H1 (cell line): ENCODE results near the gene COL19A1. TPM values are rescaled to one million over a fixed set of nuclear protein-coding genes. Genes with fewer than 3 reads are reported as not detected.

ENCODE experiments used
- CTCF ChIA-PET: fragments of 300-600 bp; sonication (Branson Sonifier 250); formaldehyde crosslinking; loops from one replicate; lab custom pipeline; 2021; ENCODE audit not compliant: partially characterized antibody; lab: Charles Lee
- POLR2A ChIA-PET: fragments of 300-600 bp; sonication (Branson Sonifier 250); formaldehyde crosslinking; loops from one replicate; lab custom pipeline; 2021; ENCODE audit warnings: inconsistent platforms; ENCODE audit not compliant: partially characterized antibody; lab: Charles Lee
- DNase-seq, 2 experiments: peaks; one replicate each; pipeline versions ENCODE4 v3.0.0 to v3.0.0-alpha.2; 2010 to 2022; ENCODE audit warnings: low spot score in 2 of 2, low read depth in 1 of 2, mixed read lengths in 1 of 2
- FAIRE-seq: peaks from 2 replicates; lab custom pipeline; 2011; peaks lifted over from hg19 to GRCh38; lab: Jason Lieb, UNC
- H2AFZ ChIP-seq: 2 replicates; pipeline ENCODE4 v1.8.1; 2012; ENCODE audit warnings: low read length, inconsistent platforms
- H2AK5ac ChIP-seq: 2 replicates; pipeline ENCODE4 v1.6.1; 2013; ENCODE audit warnings: low read depth, low read length
- H2BK120ac ChIP-seq: replicated peaks from 2 replicates; pipeline ENCODE3; 2013; ENCODE audit warnings: low read depth, low read length, inconsistent platforms
- H2BK12ac ChIP-seq: 2 replicates; pipeline ENCODE4 v1.6.1; 2013; ENCODE audit warnings: low read depth, low read length
- H2BK15ac ChIP-seq: 2 replicates; pipeline ENCODE4 v1.6.1; 2013; ENCODE audit warnings: low read length
- H2BK20ac ChIP-seq: 2 replicates; pipeline ENCODE4 v1.6.1; 2013; ENCODE audit warnings: low read length
- H2BK5ac ChIP-seq: 2 replicates; pipeline ENCODE4 v1.6.1; 2013; ENCODE audit warnings: low read depth, low read length
- H3K14ac ChIP-seq: 2 replicates; pipeline ENCODE4 v1.6.1; 2013; ENCODE audit warnings: inconsistent platforms; ENCODE audit not compliant: insufficient read length
- H3K18ac ChIP-seq: 2 replicates; pipeline ENCODE4 v1.6.1; 2013; ENCODE audit warnings: low read length; ENCODE audit errors: extremely low read depth
- H3K23ac ChIP-seq: 2 replicates; pipeline ENCODE4 v1.6.1; 2013; ENCODE audit warnings: inconsistent platforms; ENCODE audit not compliant: insufficient read length
- H3K23me2 ChIP-seq: 2 replicates; pipeline ENCODE4 v1.6.1; 2013; ENCODE audit warnings: low read depth, low read length
- H3K27ac ChIP-seq: 2 replicates; pipeline ENCODE4 v1.6.1; 2011; ENCODE audit warnings: low read depth, low read length, inconsistent platforms
- H3K27me3 ChIP-seq, 4 experiments: replicated peaks in 1 of 4; 1 replicate in 1 of 4; 2 replicates in 3 of 4; pipeline versions ENCODE4 v1.6.1 to v1.8.1; 2011 to 2013; ENCODE audit warnings: low read length in 3 of 4, mild to moderate bottlenecking in 3 of 4, inconsistent platforms in 2 of 4, mixed read lengths in 2 of 4, moderate library complexity in 1 of 4; ENCODE audit not compliant: control insufficient read depth in 3 of 4, insufficient read depth in 3 of 4; ENCODE audit errors: extremely low read depth in 1 of 4
- H3K36me3 ChIP-seq, 4 experiments: 2 replicates each; pipeline versions ENCODE4 v1.6.1 to v1.8.1; 2011 to 2013; ENCODE audit warnings: mild to moderate bottlenecking in 4 of 4, low read length in 3 of 4, moderate library complexity in 2 of 4, control low read depth in 1 of 4, inconsistent platforms in 1 of 4; ENCODE audit not compliant: insufficient read depth in 4 of 4, control insufficient read depth in 2 of 4
- H3K4ac ChIP-seq: replicated peaks from 2 replicates; pipeline ENCODE3; 2013; ENCODE audit warnings: low read length, low read depth, mixed read lengths, inconsistent platforms; ENCODE audit not compliant: insufficient read length
- H3K4me1 ChIP-seq, 4 experiments: replicated peaks in 1 of 4; 1 replicate in 1 of 4; 2 replicates in 3 of 4; pipeline versions ENCODE4 v1.6.1 to v1.8.1; 2011 to 2013; ENCODE audit warnings: low read length in 3 of 4, inconsistent platforms in 2 of 4, mixed read lengths in 1 of 4; ENCODE audit not compliant: insufficient read depth in 4 of 4, control insufficient read depth in 3 of 4
- H3K4me2 ChIP-seq, 2 experiments: 2 replicates each; pipeline versions ENCODE4 v1.6.1 to v1.8.1; 2011 to 2013; ENCODE audit warnings: low read depth in 2 of 2, low read length in 2 of 2, control low read depth in 1 of 2, inconsistent platforms in 1 of 2, mild to moderate bottlenecking in 1 of 2; ENCODE audit not compliant: insufficient read depth in 1 of 2
- H3K4me3 ChIP-seq, 4 experiments: fragments of 200-600, 300-600 bp in 1 of 4; sonication (generic), shearing (Covaris generic), sonication (Bioruptor Twin) in 1 of 4; 2 replicates each; pipeline versions ENCODE4 v1.5.1 to v1.8.1; 2011 to 2016; ENCODE audit warnings: low read length in 4 of 4, low read depth in 3 of 4, control low read depth in 2 of 4, inconsistent platforms in 2 of 4, mild to moderate bottlenecking in 2 of 4, mixed read lengths in 1 of 4, moderate library complexity in 1 of 4; ENCODE audit not compliant: insufficient read depth in 2 of 4; ENCODE audit errors: extremely low read depth in 1 of 4
- H3K56ac ChIP-seq: replicated peaks from 2 replicates; pipeline ENCODE3; 2013; ENCODE audit warnings: low read depth, mild to moderate bottlenecking, mixed read lengths, low read length, inconsistent platforms; ENCODE audit not compliant: insufficient read length
- H3K79me1 ChIP-seq: 2 replicates; pipeline ENCODE4 v1.6.1; 2013; ENCODE audit warnings: low read depth, low read length, control low read depth
- H3K79me2 ChIP-seq, 2 experiments: 2 replicates each; pipeline versions ENCODE4 v1.6.1 to v1.8.1; 2012 to 2013; ENCODE audit warnings: low read length in 2 of 2, mild to moderate bottlenecking in 2 of 2, inconsistent platforms in 1 of 2; ENCODE audit not compliant: insufficient read depth in 2 of 2, control insufficient read depth in 1 of 2
- H3K9ac ChIP-seq, 4 experiments: replicated peaks in 1 of 4; 1 replicate in 1 of 4; 2 replicates in 3 of 4; pipeline versions ENCODE4 v1.6.1 to v1.8.1; 2011 to 2013; ENCODE audit warnings: low read depth in 3 of 4, low read length in 3 of 4, control low read depth in 2 of 4, mild to moderate bottlenecking in 2 of 4, moderate library complexity in 2 of 4, inconsistent platforms in 1 of 4; ENCODE audit errors: extremely low read depth in 1 of 4
- H3K9me3 ChIP-seq, 2 experiments: 2 replicates each; pipeline versions ENCODE4 v1.6.1 to v1.8.1; 2012 to 2013; ENCODE audit warnings: mild to moderate bottlenecking in 2 of 2, moderate library complexity in 2 of 2, control low read depth in 1 of 2, inconsistent platforms in 1 of 2, low read depth in 1 of 2, low read length in 1 of 2, mixed read lengths in 1 of 2; ENCODE audit not compliant: insufficient read depth in 2 of 2
- H4K20me1 ChIP-seq, 2 experiments: replicated peaks in 1 of 2; 2 replicates each; pipeline versions ENCODE3 to v1.8.1; 2011 to 2013; ENCODE audit warnings: inconsistent platforms in 2 of 2, low read length in 2 of 2, mild to moderate bottlenecking in 1 of 2; ENCODE audit not compliant: insufficient read depth in 2 of 2, control insufficient read depth in 1 of 2
- H4K5ac ChIP-seq: 2 replicates; pipeline ENCODE4 v1.6.1; 2013; ENCODE audit warnings: low read length, low read depth, mixed read lengths, inconsistent platforms; ENCODE audit not compliant: insufficient read length
- H4K8ac ChIP-seq: 2 replicates; pipeline ENCODE4 v1.8.0; 2013; ENCODE audit warnings: mild to moderate bottlenecking, moderate library complexity, low read length, inconsistent platforms; ENCODE audit not compliant: insufficient read depth; ENCODE audit errors: extremely low read depth
- H4K91ac ChIP-seq: replicated peaks from 2 replicates; pipeline ENCODE3; 2013; ENCODE audit warnings: low read length, mixed read lengths, inconsistent platforms; ENCODE audit not compliant: insufficient read length
- CBX5 ChIP-seq: fragments of 300-800, 300-1000 bp; sonication (generic); IDR thresholded peaks from 2 replicates; pipeline ENCODE4 v1.7.1; 2016; ENCODE audit warnings: antibody characterized with exemption, low read length, low read depth
- CHD1 ChIP-seq: IDR thresholded peaks from 2 replicates; pipeline ENCODE4 v1.6.1; 2012; ENCODE audit warnings: low read depth, low read length, improper control_type of control experiment
- GABPA ChIP-seq: IDR thresholded peaks from 2 replicates; pipeline ENCODE4 v1.6.1; 2011; ENCODE audit warnings: mild to moderate bottlenecking, low read length, moderate library complexity, borderline replicate concordance; ENCODE audit not compliant: insufficient read depth
- JUND ChIP-seq: IDR thresholded peaks from 2 replicates; pipeline ENCODE4 v1.6.1; 2011; ENCODE audit warnings: mild to moderate bottlenecking, improper control_type of control experiment, low read length
- KDM5A ChIP-seq: fragments of 200-600 bp; IDR thresholded peaks from 2 replicates; pipeline ENCODE4 v1.7.1; 2012; ENCODE audit warnings: mild to moderate bottlenecking, low read length, inconsistent platforms, mixed read lengths
- NANOG ChIP-seq: IDR thresholded peaks from 2 replicates; pipeline ENCODE4 v1.6.1; 2011; ENCODE audit warnings: low read length, low read depth, mild to moderate bottlenecking, inconsistent platforms; ENCODE audit not compliant: insufficient read depth, poor library complexity, severe bottlenecking
- SAP30 ChIP-seq: fragments of 300-600 bp; sonication (generic); IDR thresholded peaks from 2 replicates; pipeline ENCODE4 v1.7.1; 2012; ENCODE audit warnings: low read length, moderate library complexity, mild to moderate bottlenecking, inconsistent platforms; ENCODE audit not compliant: insufficient read depth, insufficient replicate concordance
- SIN3A ChIP-seq, 2 experiments: IDR thresholded peaks in 1 of 2; conservative IDR thresholded peaks in 1 of 2; 2 replicates each; pipeline ENCODE4 v1.6.1; 2011 to 2012; ENCODE audit warnings: low read length in 2 of 2, improper control_type of control experiment in 1 of 2, low read depth in 1 of 2, mild to moderate bottlenecking in 1 of 2
- WGBS, 2 experiments: shearing (Covaris generic) in 1 of 2; methylation state at CpG; one replicate each; pipeline versions ENCODE4 v1.1.6 to v1.1.7; 2013 to 2015; ENCODE audit warnings: low lambda C conversion rate in 2 of 2, mixed read lengths in 2 of 2, inconsistent platforms in 1 of 2, low coverage in 1 of 2, missing lambda C conversion rate in 1 of 2; ENCODE audit not compliant: insufficient replicate concordance in 2 of 2, insufficient coverage in 1 of 2, insufficient read length in 1 of 2; ENCODE audit errors: extremely low coverage in 1 of 2, missing lambda C conversion rate in 1 of 2; 5-methylcytosine and 5-hydroxymethylcytosine counted together
- polyA plus RNA-seq, 7 experiments: library from polyadenylated mRNA; depleted of rRNA in 3 of 7; stranded (reverse) in 5 of 7; unstranded in 2 of 7; fragments of >200 nt in 5 of 7; fragments of 200-250 nt in 2 of 7; gene quantifications; 1 replicate in 5 of 7; 2 replicates in 1 of 7; 4 replicates in 1 of 7; pipeline versions ENCODE4 v1.2.1 to v1.2.3, GENCODE V29; 2011 to 2013; ENCODE audit warnings: missing spikeins in 2 of 7, mixed read lengths in 2 of 7
- total RNA-seq: library from RNA; stranded (reverse); fragmentation: NEBNext Ultra II Directional; extraction: Animal tissue kit (Norgen Biotek cat#: 25700); gene quantifications from 2 replicates; pipeline ENCODE4 v1.2.1, GENCODE V29; 2021

Gene COL19A1
- total and polyA plus RNA-seq, 2 of the 8 experiments (the other 6 are each of a cell fraction or from before 2014, with no cell fraction given): not detected

GRCh38 chr6:70236343-70236742, 370.0 kb downstream of the COL19A1 start:
- no peak overlapping the region for H2AFZ ChIP-seq
- H3K18ac ChIP-seq: no peak overlapping the region
- ChIA-PET POLR2A (no interaction called here), CTCF (interaction anchor here (1.6 kb wide), 1 partner anchor 15 kb away, joined by 6 read pairs; no protein-coding TSS in a partner anchor)
- H3K36me3 ChIP-seq: peaks cover 0 to 4% (median 0%) of the 10 kb centered on the region in 4 experiments; a peak in 1 of 8 replicates
- no peaks in the 10 kb centered on the region for H3K9me3 ChIP-seq
- H4K91ac ChIP-seq: no peak overlapping the region
- H4K20me1 ChIP-seq: peaks cover 0 to 2% of the 10 kb centered on the region in 2 experiments
- no peaks in the 10 kb centered on the region for H3K79me2 ChIP-seq
- H3K14ac ChIP-seq: no peak overlapping the region
- no peaks in the 10 kb centered on the region for H3K23me2 ChIP-seq
- H3K27ac ChIP-seq: no peak overlapping the region
- H3K23ac ChIP-seq: no peak overlapping the region
- no peak for DNase-seq
- no peak overlapping the region for H4K5ac ChIP-seq
- no peak for FAIRE-seq
- H2AK5ac ChIP-seq: no peak overlapping the region
- no peak overlapping the region for H4K8ac ChIP-seq
- H3K4ac ChIP-seq: no peak overlapping the region
- H3K27me3 ChIP-seq: no peaks in the 10 kb centered on the region
- TF ChIP-seq SAP30 (no peak), KDM5A (no peak), JUND (no peak), CBX5 (no peak), CHD1 (no peak), SIN3A (conservative IDR thresholded peaks at IDR 0.05 in 1 of 2, IDR thresholded peaks at IDR 0.05 in 1 of 2; ENCODE audit: low read depth in 1 of 2, low read length in 2 of 2) (no peak), GABPA (no peak), NANOG (no peak)
- H2BK120ac ChIP-seq: no peak overlapping the region
- H2BK12ac ChIP-seq: no peak overlapping the region
- no peaks in the 10 kb centered on the region for H3K4me1 ChIP-seq
- WGBS, 2 experiments: 84% methylated on average over 3 of the region's 3 CpGs; no CpG with 5 or more reads in 1 of the 2 experiments
- H2BK5ac ChIP-seq: no peak overlapping the region
- H3K4me3 ChIP-seq: no peak overlapping the region
- no peaks in the 10 kb centered on the region for H3K79me1 ChIP-seq
- no peak overlapping the region for H2BK15ac ChIP-seq
- H3K56ac ChIP-seq: no peak overlapping the region
- H3K9ac ChIP-seq: no peak overlapping the region
- no peak overlapping the region for H2BK20ac ChIP-seq
- H3K4me2 ChIP-seq: no peak overlapping the region
